Spleen (tissue), 11 donors: Measurements from ENCODE around the gene SFTPA2. TPM values are rescaled to one million over a fixed set of nuclear protein-coding genes. Genes with fewer than 3 reads are reported as not detected.
"Not testable (repeated sequence)": the region's sequence is repeated elsewhere in the genome, so short reads cannot be mapped to it uniquely, and the experiment has no call there.

Experiments
- DNase-seq: peaks from one replicate; pipeline ENCODE4 v3.0.0-alpha.2; 2020
- H3K27ac ChIP-seq, 8 donors: fragments of 200-600 bp; sonication (generic) in 7 of 8; 1 replicate in 4 of 8; 2 replicates in 4 of 8; pipeline versions ENCODE4 v1.5.0 to v1.8.0; 2016 to 2021; ENCODE audit warnings: inconsistent platforms in 4 of 8, mild to moderate bottlenecking in 4 of 8, moderate library complexity in 1 of 8
- H3K27me3 ChIP-seq, 7 donors: fragments of 200-600 bp; sonication (generic) in 6 of 7; replicated peaks in 1 of 7; 1 replicate in 4 of 7; 2 replicates in 3 of 7; pipeline versions ENCODE4 v1.5.0 to v1.8.0; 2016 to 2021; ENCODE audit warnings: inconsistent platforms in 3 of 7, mild to moderate bottlenecking in 1 of 7
- H3K36me3 ChIP-seq, 6 donors: fragments of 200-600 bp; sonication (generic) in 5 of 6; 1 replicate in 4 of 6; 2 replicates in 2 of 6; pipeline versions ENCODE4 v1.5.0 to v1.8.0; 2016 to 2021; ENCODE audit warnings: inconsistent platforms in 2 of 6
- H3K4me1 ChIP-seq, 6 donors: fragments of 200-600 bp; sonication (generic) in 5 of 6; 1 replicate in 3 of 6; 2 replicates in 3 of 6; pipeline versions ENCODE4 v1.5.0 to v1.8.0; 2016 to 2021; ENCODE audit warnings: inconsistent platforms in 3 of 6
- H3K4me3 ChIP-seq, 8 donors: fragments of 200-600 bp; sonication (generic) in 7 of 8; 1 replicate in 4 of 8; 2 replicates in 4 of 8; pipeline versions ENCODE4 v1.5.0 to v1.8.0; 2016 to 2021; ENCODE audit warnings: inconsistent platforms in 4 of 8, mild to moderate bottlenecking in 4 of 8, moderate library complexity in 2 of 8
- H3K9me3 ChIP-seq, 8 donors: fragments of 200-600 bp; sonication (generic) in 7 of 8; 1 replicate in 4 of 8; 2 replicates in 4 of 8; pipeline versions ENCODE4 v1.5.0 to v1.8.0; 2016 to 2021; ENCODE audit warnings: inconsistent platforms in 4 of 8
- WGBS, 5 donors: extraction: QIAGEN DNeasy Blood & Tissue Kit in 3 of 5; methylation state at CpG; one replicate each; pipeline versions ENCODE4 v1.1.5 to v1.1.7; 2013 to 2018; 5-methylcytosine and 5-hydroxymethylcytosine counted together
- intact Hi-C: fragments of 100-400 bp; cut with DNase I; formaldehyde crosslinking; loops from one replicate; pipeline ENCODE4 v1.15.0; 2023; ENCODE audit warnings: low total_unique reads
- polyA plus RNA-seq, 3 donors: library from polyadenylated mRNA; stranded (reverse); fragments of 200-250 nt; gene quantifications; one replicate each; pipeline ENCODE4 v1.2.1, GENCODE V29; 2013
- total RNA-seq, 7 donors: library from RNA; depleted of rRNA in 3 of 7; stranded (reverse); fragments of >200 nt in 3 of 7; fragmentation: NEBNext Ultra II Directional in 4 of 7; extraction: Animal tissue kit (Norgen Biotek cat#: 25700) in 4 of 7; gene quantifications; one replicate each; pipeline versions ENCODE4 v1.1.0 to v1.2.1, GENCODE V29; 2016 to 2021
- donor health status: healthy with polysubstance abuse.
- donor health status: DM: no; HTN: no; CAD: no; lungs with moderate emphysema.
- donor health status: DM: no; HTN: no; CAD: no.
- donor health status: Bipolar disorder and iron deficiency.
- donor health status: healthy.
- donor health status: DM: no; HTN: no; CAD: no.
- donor health status: DM: yes; HTN: yes; CAD: no.

Gene SFTPA2
- total and polyA plus RNA-seq, 10 donors, result 0.39 to 5.7 (median 0.99) TPM; not detected in 5

GRCh38 chr10:79517567-79517966 is 42.6 kb downstream of the SFTPA2 start:
- H3K9me3 ChIP-seq, H3K27ac ChIP-seq, H3K36me3 ChIP-seq, H3K4me3 ChIP-seq, DNase-seq, intact Hi-C loops, H3K27me3 ChIP-seq, H3K4me1 ChIP-seq: not testable (repeated sequence)
- WGBS, 5 donors, result 20 to 75% (median 44%) methylated on average over 1 to 2 of the region's 4 CpGs; no CpG with 5 or more reads in 1 of the 5 donors

- H3K36me3 ChIP-seq, H3K9me3 ChIP-seq, H3K27ac ChIP-seq, H3K27me3 ChIP-seq, DNase-seq, H3K4me3 ChIP-seq, intact Hi-C loops, H3K4me1 ChIP-seq: not testable (repeated sequence)
- WGBS, 5 donors, result 53 to 65% (median 62%) methylated on average over 3 to 7 of the region's 7 CpGs
Measured at GRCh38 chr10:79516532-79517205, 43.5 kb downstream of the SFTPA2 start.

- H3K4me3 ChIP-seq, H3K4me1 ChIP-seq, H3K27ac ChIP-seq, intact Hi-C loops, H3K9me3 ChIP-seq, DNase-seq, H3K36me3 ChIP-seq, H3K27me3 ChIP-seq: not testable (repeated sequence)
- WGBS, 5 donors, result 84 to 98% (median 93%) methylated on average over 4 to 16 of the region's 17 CpGs
Measured at GRCh38 chr10:79511891-79512583, 48.2 kb downstream of the SFTPA2 start, which contains the start of gene EIF5AL1. EIF5AL1 (plus strand) TSS chr10:79512533; CDS start chr10:79512650, 117 bp downstream.

GRCh38 chr10:79509934-79510508 is 50.2 kb downstream of the SFTPA2 start:
- H3K4me1 ChIP-seq, H3K36me3 ChIP-seq, H3K27ac ChIP-seq, H3K9me3 ChIP-seq, DNase-seq, H3K4me3 ChIP-seq, intact Hi-C loops: not testable (repeated sequence)
- peaks cover 0 to 17% (median 0%) of the 10 kb centered on the region in 7 donors for H3K27me3 ChIP-seq
- WGBS, 5 donors, result 51 to 86% (median 79%) methylated on average over 1 to 4 of the region's 5 CpGs

- H3K4me1 ChIP-seq, H3K4me3 ChIP-seq, H3K27ac ChIP-seq, H3K9me3 ChIP-seq, intact Hi-C loops, DNase-seq, H3K36me3 ChIP-seq: not testable (repeated sequence)
- peaks cover 0 to 17% (median 0%) of the 10 kb centered on the region in 7 donors for H3K27me3 ChIP-seq
- 91 to 100% (median 94%) methylated on average over 2 of the region's 3 CpGs for WGBS, 5 donors
Measured at GRCh38 chr10:79509306-79509933, 50.8 kb downstream of the SFTPA2 start.

- WGBS, 5 donors, result 83 to 88% (median 88%) methylated on average over 3 of the region's 4 CpGs
- intact Hi-C loops, result not testable (repeated sequence)
Measured at GRCh38 chr10:79508245-79508644, 52.0 kb downstream of the SFTPA2 start.

More at GRCh38 chr10:79508245-79508644, 52.0 kb downstream of the SFTPA2 start:
- peaks cover 0 to 17% (median 0%) of the 10 kb centered on the region in 7 donors for H3K27me3 ChIP-seq
- H3K4me3 ChIP-seq, H3K27ac ChIP-seq, H3K9me3 ChIP-seq, H3K4me1 ChIP-seq, H3K36me3 ChIP-seq, DNase-seq: not testable (repeated sequence)
